HG03175 (cell line): ENCODE data around the gene LRMDA.

ENCODE experiments used
- ATAC-seq: cut with Tn5 transposase; IDR thresholded peaks from one replicate; pipeline ENCODE4 v1.9.1; 2021; ENCODE audit warnings: mild to moderate bottlenecking, moderate library complexity; ENCODE audit not compliant: unreplicated experiment

The LRMDA gene

DNA sequence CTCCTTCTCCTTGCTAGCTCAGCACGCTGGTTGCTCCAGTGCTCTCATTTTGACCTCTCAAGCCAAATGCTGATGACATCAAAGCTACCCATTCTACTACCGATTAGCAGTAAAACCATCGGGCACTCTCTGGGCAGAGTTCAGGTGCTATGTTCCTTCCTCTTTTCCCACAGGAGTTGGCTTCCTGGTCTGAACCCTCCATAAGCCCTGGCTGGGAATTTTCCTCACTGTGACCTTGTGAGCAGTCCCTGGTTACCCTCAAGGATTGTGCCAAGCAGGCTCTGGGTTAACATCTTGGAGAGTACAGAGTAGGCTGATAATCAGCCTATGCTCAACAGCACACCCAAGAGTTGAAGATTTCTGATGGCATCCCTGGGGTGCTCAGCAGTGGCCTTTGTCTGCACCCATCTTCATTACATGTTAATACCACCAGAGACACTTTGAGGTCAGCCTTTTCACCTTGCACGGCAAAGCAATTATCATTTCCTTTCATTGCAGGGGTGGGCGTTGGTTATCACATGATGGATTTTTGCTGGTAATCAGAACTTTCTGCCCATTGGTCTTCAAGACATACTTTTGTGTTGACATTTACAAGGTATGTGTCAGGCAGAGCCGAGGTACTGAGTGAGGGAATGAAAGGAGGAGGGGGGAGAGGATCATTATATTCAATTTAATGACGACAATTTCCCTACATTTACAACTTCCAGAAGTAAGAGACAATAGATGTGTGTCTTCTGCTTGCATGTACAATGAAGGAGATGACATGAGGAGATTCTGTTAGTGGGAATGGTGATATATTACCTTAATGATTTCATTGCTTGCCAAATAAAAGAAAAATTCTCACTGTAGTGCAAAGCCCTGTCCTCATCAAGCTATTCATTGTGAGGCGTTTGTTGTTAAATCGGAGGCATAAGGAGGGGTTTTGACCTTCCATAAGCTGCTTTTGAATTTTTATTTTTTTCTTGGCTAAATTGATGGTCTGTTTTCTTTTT lies 452.0 kb downstream of the LRMDA start:
- no peak for ATAC-seq

DNA sequence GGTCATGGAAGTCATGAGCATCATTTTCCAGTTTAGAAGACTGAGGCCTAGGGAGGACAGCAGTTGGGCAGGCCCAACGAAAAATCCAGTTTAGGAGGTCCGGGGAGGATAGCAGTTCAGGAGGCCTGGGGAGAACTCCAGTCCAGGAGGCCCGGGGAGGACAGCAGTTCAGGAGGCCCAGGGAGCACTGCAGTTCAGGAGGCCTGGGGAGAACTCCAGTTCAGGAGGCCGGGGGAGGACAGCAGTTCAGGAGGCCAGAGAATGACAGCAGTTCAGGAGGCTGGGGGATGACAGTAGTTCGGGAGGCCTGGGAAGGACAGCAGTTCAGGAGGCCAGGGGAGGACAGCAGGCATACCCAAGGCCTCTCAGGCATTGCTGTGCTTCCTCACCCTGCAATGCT lies 453.4 kb downstream of the LRMDA start:
- no peak for ATAC-seq

DNA sequence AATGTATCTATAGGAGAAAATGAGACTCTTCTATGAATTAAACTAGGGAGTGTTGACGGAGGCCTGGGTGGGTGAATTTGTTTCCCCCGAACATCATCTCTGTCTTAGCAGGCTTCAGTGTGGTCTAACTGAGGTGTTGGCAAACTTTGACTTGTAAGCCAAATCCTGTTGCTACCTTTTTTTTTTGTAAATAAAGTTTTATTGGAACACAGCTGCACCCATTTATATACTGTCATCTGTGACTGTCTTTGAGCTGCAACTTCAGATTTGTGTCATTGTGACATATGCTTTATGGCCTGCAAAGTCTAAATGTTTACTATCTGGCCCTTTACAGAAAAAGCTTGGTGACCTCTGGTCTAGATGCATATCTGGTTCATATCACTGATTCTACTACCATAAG lies 455.9 kb downstream of the LRMDA start:
- no peak for ATAC-seq

DNA sequence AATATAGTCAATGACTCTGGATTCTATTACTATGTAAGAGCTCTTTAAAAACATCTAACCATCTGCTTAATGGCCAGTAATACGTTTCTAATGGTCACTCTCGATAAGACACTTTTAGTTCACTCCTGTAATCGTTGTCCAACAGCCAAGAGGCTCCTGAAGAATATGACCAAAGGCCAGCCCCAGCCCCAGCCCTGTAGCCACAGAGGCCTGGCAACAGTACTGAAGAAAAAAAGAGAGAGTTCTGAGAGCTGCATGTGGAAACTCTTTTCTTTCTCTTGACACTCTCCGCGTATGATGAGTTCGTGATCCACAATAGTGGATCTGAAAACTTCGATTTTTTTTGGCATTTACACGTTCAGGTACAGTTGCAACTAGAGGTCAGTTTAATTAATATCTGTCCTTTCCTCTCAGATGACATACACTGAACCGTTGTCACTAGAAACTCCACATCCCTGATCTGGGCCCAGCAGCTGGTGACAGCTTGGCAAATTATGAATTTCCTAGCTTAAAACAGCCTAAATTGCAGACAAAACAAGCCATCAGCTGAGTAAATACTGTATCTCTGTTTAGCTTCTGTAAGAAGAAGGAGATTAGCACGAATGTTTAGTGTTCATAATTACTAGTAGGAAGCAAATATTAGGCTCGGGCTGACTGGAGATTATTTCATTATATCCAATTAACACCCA lies 456.7 kb downstream of the LRMDA start:
- no peak for ATAC-seq

DNA sequence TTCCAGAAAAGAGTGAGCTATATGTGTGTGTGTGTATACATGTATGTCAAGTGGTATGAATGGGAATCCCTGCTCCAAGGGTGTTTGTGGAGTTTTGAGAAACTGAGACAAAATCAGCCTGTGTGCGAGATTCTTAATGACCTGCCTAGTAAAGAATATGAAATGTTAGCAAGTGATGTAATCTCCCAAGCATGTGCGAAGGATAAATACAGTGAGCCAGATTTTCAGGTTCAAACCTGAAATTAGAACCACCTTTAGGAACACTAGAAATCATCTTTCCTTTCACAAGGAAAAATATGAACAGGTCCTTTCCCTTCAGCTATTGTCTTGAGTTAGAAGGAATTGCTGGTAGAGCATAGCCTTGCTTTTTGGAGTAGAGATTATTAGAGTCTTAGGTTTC lies 457.6 kb downstream of the LRMDA start:
- ATAC-seq, result no peak

DNA sequence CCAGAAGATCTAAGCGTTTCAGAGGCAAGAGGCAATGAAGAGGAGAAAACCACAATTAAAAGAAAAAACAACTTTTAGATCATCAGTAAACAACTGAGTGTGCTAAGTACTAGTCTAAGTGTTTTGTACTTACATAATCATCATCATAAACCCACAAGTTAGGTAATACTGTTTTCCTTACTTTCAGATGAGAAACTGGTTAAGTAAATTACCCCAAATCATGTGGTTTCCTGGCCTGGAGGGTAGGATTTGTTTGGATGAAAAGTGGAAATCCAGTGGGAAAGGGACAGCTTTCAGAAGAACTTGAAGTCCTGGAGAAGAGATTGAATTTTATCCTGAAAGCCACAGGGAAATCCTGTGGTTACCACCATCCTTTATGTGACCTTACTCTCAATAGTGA lies 463.3 kb downstream of the LRMDA start:
- no peak for ATAC-seq

DNA sequence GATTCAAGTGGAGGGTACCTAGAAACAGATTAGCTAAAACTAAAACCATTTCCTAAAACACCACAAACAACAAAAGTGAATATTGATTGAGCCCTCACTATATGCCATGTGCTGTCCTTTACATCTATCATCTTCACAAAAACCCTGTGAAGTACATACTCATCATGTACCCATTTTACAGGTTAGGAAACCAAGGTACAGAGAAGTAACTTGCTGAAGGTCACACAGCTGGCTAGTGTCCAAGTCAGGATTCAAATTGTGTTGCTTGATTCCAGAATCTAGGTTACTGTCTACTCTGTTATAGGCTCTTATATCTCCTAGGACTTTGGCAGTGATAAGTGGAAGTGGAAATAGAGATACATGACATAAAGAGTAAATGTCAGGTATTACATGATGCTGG lies 463.8 kb downstream of the LRMDA start:
- ATAC-seq, result no peak

DNA sequence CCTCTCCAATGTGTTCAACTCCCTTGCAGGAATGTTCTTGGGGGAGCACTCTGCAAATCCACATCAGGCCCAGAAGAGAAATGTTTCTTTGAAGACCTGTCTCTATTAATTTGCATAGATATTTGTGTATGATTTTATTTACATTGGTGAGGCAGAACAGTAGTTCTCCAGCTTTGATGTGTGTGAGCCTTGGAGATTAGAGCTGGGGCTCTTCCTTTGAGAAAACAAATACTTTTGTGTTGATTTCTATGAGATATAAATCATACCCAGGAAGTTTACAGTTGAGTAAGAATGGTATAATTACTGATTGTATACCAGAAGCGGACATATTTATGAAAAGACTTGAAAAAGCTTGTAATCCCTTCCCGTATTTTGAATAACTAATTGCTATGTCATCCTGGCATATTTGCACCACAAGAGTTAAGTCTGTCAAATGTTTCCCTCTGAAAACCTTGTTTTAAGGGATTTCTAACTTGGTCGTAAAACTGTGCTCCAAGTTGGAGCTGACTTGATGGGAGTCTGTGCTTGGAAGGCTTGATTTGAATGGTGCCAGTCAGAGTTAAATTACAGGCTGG lies 468.5 kb downstream of the LRMDA start:
- no peak for ATAC-seq

DNA sequence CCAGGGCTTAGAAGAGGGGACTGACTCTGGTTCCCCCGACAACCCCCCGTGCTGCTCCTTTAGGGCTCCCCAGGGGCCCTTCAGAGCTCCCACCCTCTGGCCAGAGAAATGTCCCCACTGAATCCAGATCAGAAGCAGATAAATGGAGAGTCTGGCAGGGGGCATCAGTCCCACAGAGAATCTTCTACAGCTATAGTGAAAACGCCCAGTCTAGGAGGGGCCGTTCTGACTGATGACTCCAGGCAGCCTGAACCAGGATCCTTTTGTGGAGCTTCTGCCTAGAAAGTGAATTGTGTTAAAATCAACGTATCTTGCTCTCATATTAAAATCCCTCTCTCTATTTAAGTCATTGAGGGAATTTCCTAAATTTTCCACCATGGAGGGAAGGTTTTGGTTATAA lies 471.4 kb downstream of the LRMDA start:
- ATAC-seq, result no peak

DNA sequence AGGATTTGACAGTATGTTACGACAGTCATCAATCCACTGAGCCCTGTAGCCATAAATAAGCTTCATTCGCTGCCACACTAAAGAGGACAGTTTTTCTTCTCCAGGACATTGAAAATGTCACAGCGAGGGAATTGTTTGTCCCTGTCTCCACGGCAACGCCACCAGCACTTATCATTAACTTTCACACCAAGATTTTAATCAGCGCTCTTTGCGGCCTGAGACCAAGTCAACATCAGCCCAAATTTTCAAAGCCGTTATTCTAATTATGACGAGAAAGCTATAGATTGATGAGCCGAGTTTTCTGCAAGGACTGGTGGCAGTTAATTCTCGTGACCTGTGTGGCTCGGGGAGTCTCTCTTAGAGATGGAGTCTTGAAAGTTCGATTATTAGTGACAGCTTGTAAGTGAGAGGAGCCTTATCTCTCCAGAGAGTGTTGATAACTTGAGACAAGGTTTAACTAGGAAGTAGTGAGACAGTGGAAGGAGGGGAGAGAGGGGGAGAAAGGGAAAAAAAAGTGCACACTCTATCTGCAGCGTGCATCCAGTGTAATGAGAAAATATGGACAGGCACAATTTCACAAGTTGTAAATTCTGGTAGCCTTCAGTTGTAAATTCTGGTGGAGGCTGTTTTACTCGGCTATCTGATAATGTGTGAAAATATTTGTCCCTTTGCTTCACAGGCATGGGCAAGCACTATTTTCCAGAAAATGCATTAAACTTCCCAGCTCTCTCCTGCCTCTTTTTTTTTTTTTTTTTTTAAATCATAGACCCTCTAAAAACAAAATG lies 473.3 kb downstream of the LRMDA start:
- ATAC-seq, result no peak

DNA sequence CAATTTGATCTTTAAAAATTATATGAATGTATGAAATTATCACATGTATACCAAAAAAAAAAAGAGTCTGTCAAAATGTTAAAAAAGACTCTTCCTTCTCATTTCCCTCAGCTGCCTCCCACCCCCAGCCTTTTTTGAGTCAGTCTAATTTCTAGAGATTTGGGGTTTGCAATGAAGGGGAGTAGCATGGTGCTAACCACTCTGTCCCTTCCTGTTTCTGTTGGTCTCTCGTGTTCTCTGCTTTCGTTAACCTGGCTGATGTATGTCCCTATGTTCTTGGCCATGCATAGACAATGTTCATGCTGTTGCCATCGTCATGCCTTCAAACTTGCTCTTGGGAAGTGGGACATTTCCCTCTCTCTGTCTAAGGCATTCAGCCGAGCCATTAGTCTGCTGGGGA lies 474.1 kb downstream of the LRMDA start:
- no peak for ATAC-seq

DNA sequence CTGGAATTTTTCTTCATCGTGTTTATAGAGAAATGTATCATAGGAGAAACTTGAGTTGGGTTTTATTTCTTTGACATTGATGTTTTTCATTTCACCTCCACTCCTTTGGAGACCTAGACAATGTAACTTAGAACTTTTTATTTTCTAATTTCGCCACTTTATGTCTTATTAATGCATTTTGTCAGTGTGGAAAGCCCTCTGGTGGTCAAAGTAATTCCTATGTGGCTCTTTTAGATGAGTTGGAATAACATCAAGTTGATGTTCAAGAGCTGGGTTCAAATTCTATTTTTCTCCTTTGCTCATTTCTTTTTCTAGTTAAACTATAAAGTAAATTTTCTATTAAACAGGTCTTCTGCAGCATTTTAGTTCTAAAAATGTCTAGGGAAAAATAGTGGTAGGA lies 478.6 kb downstream of the LRMDA start:
- ATAC-seq, result no peak

DNA sequence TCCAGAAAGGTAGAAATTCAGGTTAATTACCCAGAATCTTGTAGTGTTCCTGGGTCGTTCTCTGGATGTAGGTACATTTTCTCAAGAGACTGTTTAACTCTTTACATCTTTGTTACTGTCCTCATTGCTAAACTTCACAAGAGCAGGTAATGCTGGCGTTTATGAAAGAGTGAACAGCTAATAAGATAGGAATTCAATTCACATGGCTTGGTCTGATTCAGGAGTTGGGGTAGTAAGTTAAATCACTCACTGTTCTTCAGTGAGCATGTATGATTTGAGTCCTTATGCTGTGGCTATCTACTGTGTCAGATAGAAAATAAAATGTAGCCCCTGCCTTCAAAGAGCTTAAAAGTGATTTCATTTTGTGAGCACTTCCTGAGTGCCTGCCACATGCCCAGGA lies 480.0 kb downstream of the LRMDA start:
- ATAC-seq, result no peak

DNA sequence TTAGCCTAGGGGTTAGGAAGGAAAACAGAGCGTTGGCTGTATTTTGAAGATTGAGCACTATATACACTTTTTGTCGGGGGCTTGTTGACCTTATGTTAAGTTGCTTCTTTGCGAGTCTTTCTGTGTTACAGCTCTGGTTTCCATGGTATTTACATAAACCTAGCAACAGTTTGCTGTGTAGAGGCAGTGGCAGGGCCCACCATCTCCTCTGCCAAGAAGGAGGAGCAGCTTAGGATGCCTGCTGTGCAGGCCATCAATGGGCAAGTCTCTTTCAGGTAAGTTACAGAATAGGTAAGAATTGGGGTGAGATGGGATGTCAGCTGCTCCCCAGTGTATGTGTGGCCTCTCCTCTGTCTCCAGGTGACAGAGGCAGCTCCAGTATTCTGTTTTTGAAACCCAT lies 485.5 kb downstream of the LRMDA start:
- no peak for ATAC-seq

DNA sequence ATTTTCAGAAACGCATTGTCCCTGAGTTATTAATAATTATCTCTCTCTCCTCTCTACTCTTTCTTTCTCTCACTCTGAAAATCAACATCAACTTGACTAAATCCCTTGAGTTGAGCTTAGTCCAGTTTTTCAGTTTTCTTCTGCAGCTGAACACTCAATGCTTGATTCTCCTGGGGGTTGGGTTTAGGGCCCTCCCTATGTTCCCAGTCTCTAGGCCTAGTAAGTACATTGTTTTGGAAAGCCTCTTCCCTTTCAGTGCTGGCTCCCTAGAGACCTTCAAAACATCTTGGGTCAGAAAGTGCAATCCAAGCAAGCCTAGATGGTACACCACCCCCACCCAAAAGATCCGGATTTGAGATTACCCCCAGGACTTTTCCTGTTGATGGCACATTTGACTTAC lies 488.5 kb downstream of the LRMDA start:
- ATAC-seq, result no peak

DNA sequence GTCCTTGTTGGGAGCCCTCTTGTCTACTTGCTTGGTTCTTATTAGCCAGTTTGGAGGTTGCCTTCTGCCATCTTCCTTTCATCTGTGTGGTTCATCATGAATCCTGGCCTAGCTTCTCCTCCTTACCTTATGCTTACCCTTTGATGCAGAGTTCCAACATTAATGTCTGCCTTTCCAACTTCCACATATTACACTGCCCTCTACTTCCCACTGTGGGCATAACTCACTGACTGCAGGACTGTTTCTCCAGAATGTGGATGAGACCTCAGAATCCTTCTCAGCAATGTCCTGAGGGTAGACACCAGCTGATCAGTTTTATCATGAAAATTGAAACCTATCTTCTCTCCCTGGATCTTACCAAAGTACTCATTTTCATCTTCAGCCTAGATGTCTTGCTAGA lies 491.0 kb downstream of the LRMDA start:
- ATAC-seq, result no peak

DNA sequence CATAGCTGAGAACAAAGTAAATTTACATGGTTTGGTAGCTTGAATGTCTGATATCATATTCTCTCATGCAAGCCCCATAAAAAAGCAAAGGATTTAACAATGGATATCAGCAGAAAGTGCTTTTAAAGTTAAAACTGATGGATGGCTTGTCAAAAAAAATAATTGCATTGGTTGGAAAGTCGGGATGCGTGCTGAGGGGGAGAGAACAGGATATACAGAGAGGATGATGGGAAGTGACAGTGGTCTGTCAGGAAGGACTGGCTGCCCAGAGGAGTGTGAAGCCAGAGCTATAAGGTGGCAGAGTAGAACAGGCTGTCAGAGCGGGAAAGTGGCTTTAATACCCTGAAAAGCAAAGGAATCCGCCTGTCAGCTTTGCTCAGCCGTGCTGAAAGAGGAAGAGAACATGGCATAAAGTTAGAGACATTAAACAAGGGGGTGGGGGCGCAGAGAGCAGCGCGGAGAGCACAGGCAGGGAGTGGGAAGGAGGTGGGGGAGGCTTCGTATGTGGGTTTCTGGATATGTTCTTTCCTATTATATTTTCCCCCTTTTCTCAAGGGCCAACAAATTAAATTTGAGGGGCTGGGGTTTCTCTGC lies 493.0 kb downstream of the LRMDA start:
- no peak for ATAC-seq

DNA sequence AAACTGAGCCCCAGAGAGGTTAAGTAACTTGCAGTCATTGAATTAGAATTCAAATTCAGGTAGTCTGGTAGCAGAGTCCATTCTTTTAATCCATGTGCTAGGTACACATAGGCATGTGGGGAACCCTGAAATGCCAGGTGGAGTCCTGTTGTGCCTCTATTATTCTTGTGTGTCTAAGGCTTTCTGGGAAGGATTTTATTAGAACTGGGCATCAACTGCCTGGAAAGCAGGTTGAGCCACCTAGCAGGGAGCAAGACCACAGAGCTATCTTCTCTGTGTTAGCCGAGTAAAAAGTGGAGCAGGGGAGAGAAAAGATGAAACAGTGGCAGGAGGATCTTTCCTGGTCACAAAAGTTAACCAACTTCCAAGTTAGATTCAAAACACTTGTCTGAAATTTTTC lies 494.6 kb downstream of the LRMDA start:
- no peak for ATAC-seq

DNA sequence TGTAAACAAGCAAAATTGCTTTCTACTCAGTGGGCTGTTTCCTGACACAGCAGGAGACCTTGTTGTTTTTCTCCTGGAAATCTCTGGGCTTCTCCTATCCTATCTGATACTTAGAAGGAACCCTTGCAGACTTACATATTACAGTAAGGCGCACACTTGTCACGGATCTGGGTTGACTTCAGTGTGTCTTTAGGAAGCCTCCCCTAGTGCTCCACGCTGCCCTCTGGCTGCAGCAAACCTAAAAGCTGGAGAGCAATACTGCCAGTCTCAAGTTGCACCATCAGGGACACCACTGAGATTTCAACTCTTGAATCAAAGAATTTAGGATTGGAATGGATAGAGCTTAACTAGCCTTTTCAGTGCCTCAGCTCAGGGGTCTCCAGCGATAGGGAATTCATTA lies 495.3 kb downstream of the LRMDA start:
- no peak for ATAC-seq

DNA sequence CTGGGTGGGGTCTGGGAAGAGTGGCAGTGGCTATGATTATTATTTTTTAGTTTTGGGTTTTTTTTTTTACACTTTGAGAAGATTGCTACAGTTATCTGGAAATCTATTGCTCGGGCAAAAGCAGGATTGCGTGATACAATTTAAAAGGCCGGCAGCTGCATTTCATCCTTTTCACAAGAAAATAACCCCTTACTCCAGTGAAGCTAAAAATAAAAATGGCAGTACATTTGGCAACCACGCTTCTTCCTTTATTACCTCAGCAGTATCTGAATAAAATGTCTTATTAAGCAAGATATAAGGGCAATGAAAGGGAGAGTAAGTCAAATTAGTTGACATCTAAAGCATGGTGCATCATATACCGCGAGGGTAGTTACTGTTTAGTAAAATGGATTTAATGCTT lies 496.8 kb downstream of the LRMDA start:
- no peak for ATAC-seq

DNA sequence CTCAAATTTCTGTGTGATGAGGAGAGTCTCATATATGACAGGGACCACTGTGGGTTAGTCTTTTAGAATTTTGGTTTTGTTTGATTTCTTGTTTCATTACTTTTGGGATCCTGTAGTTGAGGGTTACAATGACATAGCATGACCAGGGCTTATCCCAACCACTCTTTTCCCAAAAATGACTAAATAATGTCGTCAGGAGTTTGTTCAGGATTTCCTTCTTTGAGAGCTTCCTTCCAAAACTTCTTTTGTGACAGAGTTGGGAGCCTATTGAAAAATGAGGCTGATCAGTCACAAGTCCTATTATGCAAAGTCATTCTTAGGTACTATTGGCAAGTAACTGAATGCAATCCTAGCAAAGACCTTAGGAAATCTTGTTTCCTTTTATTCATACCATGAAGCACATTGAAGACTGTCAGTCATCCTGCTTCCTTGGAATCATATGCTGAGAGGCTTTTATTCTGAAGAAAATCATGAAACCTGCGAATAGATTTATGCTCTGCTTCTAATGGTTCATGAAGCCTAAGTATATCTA lies 498.3 kb downstream of the LRMDA start:
- ATAC-seq, result no peak
